Activated T-cell treated with anti-CD3 and anti-CD28 coated beads, Interleukin-2, amount 50 U/mL, for 48 hours (primary cell): ENCODE results near the gene BFSP1.

Source experiments
- DNase-seq, 2 experiments: peaks; one replicate each; pipeline ENCODE4 v3.0.0-alpha.2; 2020

BFSP1 gene

GRCh38 chr20:17530716-17531664 lies at the start of gene BFSP1:
Gene BFSP1, minus strand, starts transcription at chr20:17531379. Its CDS starts 50 bp downstream, at chr20:17531329.
- DNase-seq: peak; percentile 56 to 67

- no peak for DNase-seq
Observed at GRCh38 chr20:17580895-17581294, 49.7 kb upstream of the BFSP1 start.

GRCh38 chr20:17579369-17580039 lies 48.3 kb upstream of the BFSP1 start:
- DNase-seq: no peak

- DNase-seq: no peak
Observed at GRCh38 chr20:17576215-17576614, 45.0 kb upstream of the BFSP1 start.

GRCh38 chr20:17573463-17573862 lies 42.3 kb upstream of the BFSP1 start:
- no peak for DNase-seq

DNA sequence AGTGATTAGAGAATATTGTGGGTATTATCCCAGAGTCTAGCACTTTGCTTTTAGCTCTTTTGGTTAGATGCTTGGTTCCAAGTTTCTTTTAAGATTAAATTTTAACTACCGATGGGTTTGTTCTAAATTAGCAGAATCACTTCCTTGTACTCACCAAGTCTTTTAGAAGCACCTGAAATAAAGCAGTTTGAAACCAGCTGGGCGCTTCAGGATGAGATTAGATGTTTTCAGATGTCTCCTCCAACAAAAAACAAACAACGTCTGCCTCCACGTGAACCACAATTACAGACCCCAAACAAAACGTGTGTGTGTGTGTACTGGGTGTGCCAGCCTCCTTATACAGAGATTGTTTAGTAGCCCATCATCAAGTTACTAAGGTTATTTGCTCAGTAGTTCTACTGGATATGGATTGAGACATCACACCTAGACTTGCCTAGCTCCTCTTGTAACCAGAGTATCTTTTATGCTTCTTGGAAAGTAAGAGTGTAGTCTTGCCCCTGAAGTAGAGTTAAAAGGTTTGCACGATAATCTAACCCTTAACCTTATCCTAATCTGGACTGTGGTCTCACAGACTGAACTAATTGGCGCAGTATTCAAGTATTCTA lies 41.0 kb upstream of the BFSP1 start:
- DNase-seq: no peak

DNA sequence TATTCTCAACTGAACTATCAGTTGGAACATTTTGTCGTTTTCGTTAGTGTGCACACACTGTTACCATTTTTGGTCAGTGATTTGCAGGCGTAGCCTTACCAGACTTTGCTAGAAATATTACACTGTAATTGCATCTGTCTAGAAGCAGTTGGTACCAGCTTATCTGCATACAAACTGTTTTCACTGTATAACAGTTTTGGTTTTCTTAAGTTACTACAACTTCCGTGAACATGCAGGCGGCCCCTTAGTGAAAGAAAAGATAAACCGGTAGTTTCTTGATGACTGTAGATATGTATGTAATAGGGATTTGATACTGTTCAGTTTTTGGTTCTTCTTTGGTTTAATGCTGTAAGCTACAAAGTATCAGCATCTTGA lies 40.0 kb upstream of the BFSP1 start:
- DNase-seq: no peak

DNA sequence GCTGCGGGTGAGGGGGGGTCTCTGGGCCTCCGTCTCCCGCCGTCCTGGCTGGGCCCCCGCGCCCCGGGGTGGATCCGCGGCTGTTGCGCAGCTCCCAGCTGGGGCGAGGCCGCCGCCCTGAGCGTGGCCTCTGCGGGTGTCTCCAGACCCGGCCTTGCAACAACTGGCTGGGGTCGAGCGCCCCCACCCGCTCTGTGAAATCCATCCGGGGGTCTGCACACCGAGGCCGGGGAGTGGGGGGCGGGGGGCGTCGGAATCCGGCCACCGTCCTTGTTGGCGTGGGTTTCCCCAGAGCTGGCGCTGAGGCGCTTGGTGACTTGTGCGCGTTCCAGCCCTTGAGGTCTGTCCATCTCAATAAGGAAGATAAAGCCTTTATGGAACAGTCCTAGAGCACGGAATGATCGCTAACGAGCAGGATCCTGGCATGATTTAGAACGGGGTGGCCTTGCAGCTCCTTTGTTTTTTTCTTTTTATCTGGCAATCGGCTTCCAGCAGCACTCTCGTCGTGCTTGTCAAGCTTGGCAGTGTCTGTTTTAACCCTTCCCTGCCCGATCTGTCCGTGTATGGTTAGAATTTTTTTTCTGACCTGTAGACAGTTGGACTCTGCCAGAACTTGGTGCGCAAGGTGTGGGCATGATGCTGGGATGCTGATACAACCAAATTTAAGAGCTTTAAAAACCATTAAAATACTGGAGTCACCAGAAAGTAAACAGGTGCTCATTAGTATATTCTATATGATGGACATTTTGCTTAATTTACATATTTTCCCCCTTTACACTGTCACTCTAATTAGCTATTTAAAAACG lies 39.4 kb upstream of the BFSP1 start:
- peak in 1 of 2 experiments; percentile 53 for DNase-seq

DNA sequence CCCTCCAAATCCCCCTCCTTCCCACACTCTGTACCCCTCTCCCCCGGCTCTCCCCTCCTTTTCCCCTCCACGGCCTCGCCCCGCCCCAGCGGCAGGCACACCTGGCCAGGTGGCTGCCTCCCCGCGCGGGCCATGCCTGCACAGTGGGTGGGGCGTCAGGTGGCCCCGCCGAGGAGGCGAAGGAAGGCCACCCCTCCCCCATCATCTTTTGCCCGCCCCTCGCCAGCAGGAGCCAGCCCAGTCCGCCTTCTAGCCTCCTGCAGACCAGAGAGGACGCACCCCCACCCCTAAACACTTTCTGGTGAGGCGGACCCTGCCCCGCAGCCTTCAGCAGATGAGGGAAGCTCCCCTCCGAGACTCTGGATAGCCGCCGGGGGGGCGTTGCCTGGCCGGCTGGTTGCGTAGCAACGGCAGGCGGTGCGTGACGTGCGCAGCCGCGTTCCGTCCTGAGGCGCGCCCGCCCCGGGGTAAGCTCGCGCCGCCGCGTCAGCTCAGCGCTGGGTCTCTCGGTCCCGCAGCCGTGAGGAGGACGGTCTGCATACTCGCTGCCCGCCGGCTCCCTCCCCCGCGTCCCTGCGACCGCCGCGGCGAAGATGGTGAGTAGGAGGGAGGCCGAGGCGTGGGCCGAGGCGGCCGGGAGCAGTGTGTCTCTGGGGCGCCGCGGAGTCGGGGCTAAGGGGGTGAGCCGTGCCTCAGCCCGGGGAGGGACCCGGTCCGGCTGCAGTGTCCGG lies 38.6 kb upstream of the BFSP1 start, which contains the start of gene DSTN:
Gene DSTN (plus strand): TSS at position 460 of the 731 bp plus-strand sequence. CDS start 134 bp downstream, at position 594.
- DNase-seq: peak; percentile 87 to 92

DNA sequence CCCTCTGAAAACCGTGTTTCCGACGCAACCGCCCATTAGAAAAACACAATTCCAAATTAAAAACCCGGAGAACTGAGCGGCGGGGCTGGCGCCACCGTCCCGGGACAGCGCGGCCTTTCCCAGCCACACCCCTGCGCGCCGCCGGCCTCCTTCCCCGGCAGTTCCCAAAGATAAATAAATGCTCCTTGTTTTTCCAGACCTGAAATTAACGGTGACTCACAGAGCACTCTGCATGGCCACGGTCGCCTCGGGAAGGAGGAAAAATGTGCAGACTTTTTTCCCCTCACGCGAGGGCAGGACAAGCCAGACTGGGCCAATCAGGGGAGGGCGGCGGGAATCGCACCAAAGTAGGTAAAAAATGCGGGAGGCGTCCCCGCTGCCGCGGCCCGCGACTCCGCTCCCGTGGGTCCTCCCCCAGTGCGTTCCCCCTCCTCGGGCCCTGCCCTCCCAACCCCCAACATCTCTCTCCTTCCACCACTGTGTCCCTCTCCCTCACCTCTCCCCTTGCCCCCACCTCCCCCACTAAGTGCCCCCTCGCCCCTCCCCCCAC lies 37.9 kb upstream of the BFSP1 start:
- DNase-seq: peak; percentile 25 to 29

DNA sequence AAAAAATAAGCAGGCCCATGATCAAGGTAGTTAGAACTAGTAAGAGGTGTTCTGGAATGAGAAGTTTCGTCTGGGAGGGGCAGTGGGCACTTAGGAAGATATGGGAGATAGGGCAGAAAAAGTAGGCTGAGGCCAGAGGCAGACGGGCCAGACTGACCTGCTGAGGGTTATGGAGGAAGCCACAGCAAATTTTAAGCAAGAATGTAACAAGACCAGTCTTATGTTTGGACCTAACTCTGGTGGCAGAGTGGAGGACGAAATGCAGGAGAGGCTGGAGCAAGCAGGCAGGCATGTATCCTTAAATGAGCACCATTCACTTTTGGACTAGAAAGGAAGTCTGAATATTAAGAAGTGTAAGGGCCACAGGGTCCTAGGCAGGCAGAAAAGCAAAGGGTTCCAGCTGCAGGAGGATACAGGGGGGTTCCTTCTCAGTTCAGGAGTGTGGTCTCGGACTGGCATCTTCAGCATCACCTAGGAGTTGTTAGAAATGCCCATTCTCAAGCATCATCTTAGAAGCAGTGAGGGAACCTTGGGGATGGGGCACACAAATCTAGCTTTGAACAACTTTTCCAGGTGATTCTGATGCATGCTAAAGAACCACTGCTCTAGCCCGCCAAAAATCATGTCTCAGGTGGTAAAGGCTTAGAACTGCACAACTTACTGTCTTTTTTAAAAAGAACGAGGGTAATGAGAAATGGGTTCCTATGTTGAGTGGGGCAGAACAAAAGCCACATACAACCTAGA lies 37.0 kb upstream of the BFSP1 start:
- DNase-seq: no peak

DNA sequence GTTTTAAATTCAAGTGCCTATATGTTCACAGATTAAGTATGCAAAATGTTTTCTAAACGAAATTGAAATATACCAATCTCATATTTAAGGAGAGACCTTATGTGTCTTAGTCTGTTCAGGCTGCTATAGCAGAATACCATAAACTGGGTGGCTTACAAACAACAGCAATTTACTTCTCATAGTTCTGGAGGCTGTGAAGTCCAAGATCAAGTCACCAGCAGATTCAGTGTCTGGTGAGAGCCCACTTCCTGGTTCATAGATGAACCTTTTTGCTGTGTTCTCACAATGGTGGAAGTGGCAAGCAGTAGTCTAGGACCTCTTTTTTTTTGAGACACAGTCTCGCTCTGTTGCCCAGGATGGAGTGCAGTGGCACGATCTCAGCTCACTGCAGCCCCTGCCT lies 35.2 kb upstream of the BFSP1 start:
- no peak for DNase-seq

DNA sequence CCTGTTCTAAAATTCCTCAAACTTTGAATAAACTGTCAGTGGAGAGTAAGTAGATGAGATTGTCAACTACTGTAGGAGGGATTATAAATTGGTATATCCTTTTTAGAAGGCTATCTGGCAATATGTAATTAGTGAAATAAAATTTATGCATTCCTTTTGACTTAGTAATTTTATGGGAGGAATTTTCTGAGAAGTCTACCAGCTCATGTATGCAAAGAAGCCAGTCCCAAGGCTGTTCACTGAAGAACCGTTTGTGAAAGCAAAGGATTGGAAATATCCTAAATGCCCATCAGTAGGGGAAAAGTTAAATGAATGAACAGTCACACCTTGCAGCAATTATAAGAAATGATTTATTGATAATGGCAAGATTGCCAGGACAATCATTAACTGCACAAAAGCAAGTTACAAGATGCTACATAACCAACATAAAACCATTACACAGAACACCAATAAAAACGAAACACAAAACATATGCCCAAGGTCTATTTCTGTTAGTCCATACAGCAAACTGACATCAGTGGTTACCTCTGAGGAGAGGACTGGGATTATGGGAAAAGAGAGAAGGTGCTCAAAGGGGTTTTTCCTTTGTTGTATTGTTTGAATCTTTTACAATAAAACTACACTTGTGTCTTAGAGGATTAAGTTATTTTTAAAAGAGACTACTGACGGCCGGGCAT lies 34.1 kb upstream of the BFSP1 start:
- DNase-seq: no peak

DNA sequence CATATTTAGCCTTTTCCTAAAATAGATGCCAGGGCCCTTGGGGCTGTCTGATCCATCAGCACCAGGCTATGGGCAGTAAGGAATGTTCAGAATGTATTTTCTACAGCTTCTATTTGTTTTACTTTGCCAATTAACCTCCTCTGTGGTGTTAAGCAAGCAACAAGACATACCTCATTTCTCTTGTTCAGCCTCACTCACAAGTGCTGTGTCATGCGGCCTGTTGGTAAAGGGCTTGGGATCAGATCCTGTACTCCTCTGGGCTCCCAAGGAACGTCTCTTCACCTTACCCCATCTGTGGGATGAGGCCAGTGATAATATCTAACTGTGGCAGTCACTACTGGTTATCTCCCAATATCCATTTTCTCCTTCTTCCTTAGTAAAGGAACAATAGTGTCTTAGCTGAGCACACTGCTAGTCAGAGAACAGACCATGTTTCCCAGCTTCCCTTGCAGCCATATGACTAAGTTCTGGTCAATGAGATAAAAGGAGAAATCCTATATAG lies 31.7 kb upstream of the BFSP1 start:
- no peak for DNase-seq

GRCh38 chr20:17560344-17561074 lies 29.3 kb upstream of the BFSP1 start:
- peak; percentile 53 to 57 for DNase-seq

GRCh38 chr20:17559338-17559737 lies 28.2 kb upstream of the BFSP1 start:
- no peak for DNase-seq

DNA sequence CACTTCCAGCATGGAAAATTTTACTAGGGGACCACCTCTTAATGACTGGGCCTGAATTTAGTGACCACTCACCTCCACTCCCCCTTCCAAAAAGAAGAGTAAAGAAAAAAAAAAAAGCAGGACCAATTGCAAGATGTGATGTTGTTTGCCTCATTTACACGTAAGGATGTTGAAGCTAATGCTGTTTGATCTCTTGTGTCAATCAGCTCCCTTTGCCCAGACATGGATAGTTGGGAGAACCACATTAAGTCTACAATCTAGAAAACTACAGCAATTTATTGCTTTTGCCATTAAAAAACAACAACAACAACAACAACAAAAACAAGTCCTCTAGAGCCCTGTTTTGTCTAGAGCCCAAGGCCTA lies 27.7 kb upstream of the BFSP1 start:
- DNase-seq: no peak

DNA sequence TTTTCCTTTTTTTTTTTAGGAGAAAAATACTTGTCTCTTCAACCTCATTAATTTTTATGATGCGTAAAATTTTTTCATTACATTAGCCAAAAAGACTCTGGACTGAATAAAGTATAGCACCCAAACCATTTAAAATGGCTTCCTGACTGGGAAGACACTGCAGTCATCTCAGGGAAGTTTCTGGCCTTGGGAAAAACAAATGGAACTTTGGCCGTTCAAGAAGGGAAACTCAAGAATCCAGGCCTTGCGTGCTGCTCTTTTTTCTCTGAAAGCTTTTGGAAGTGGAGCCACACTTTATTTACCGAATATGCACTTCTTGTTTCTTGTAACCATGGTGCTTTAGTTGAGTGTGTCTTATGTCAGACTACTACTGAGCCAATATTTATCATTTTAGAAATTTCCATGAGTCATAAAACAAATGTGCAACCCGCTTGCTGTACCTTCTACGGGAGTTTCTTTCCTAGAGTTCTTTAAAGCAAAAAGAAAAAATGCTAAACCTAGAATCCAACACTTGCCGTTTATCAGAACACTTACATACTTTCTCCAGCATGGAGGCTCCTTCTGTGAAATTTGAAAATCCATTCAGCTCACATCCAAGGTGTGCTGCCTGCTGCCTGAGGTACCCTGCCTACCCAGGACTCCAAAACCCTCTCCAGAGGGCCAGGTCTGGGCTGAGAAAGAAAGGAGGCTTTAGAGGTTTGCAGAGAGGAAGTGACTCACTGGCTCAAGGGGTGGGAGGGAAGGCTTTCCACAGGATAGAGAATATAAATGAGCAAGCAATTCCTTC lies 27.2 kb upstream of the BFSP1 start:
- peak; percentile 45 to 54 for DNase-seq

- DNase-seq: no peak
Observed at GRCh38 chr20:17557675-17558006, 26.5 kb upstream of the BFSP1 start.
